Keratinocyte (primary cell): ENCODE measurements around the gene HCRTR2. TPM values are rescaled to one million over a fixed set of nuclear protein-coding genes. Genes with fewer than 3 reads are reported as not detected.

ENCODE experiments used
- DNase-seq: peaks from one replicate; pipeline ENCODE4 v3.0.0-alpha.2; 2011; ENCODE audit warnings: low read depth, missing footprints, low spot score
- FAIRE-seq: peaks from 2 replicates; lab custom pipeline; 2011; peaks lifted over from hg19 to GRCh38; lab: Jason Lieb, UNC
- H2AFZ ChIP-seq: 2 replicates; pipeline ENCODE4 v1.6.0; 2012; ENCODE audit warnings: low read length, control low read depth, inconsistent platforms; ENCODE audit not compliant: control insufficient read depth
- H3K27ac ChIP-seq: 2 replicates; pipeline ENCODE4 v1.5.1; 2011; ENCODE audit warnings: low read length; ENCODE audit not compliant: control insufficient read depth, insufficient read depth
- H3K27me3 ChIP-seq: 3 replicates; pipeline ENCODE4 v1.6.0; 2011; ENCODE audit warnings: low read length; ENCODE audit not compliant: control insufficient read depth, insufficient read depth; ENCODE audit errors: extremely low read depth
- H3K36me3 ChIP-seq, 2 experiments: 2 replicates in 1 of 2; 3 replicates in 1 of 2; pipeline ENCODE4 v1.5.1; 2011; ENCODE audit warnings: low read length in 2 of 2, mild to moderate bottlenecking in 1 of 2; ENCODE audit not compliant: control insufficient read depth in 2 of 2, insufficient read depth in 2 of 2; ENCODE audit errors: extremely low read depth in 1 of 2
- H3K4me1 ChIP-seq: 3 replicates; pipeline ENCODE4 v1.5.1; 2011; ENCODE audit warnings: low read length; ENCODE audit not compliant: control insufficient read depth, insufficient read depth; ENCODE audit errors: extremely low read depth
- H3K4me2 ChIP-seq: 3 replicates; pipeline ENCODE4 v1.6.0; 2011; ENCODE audit warnings: low read depth, low read length; ENCODE audit not compliant: control insufficient read depth, insufficient read depth; ENCODE audit errors: extremely low read depth
- H3K4me3 ChIP-seq, 3 experiments: fragments of 200-600 bp in 1 of 3; sonication (generic) in 1 of 3; 2 replicates in 2 of 3; 3 replicates in 1 of 3; pipeline ENCODE4 v1.5.1; 2011 to 2016; ENCODE audit warnings: low read length in 3 of 3, mild to moderate bottlenecking in 3 of 3, control low read depth in 2 of 3, inconsistent platforms in 1 of 3, low read depth in 1 of 3, mixed read lengths in 1 of 3, mixed run types in 1 of 3, moderate library complexity in 1 of 3; ENCODE audit not compliant: control insufficient read depth in 2 of 3, insufficient read depth in 2 of 3; ENCODE audit errors: extremely low read depth in 1 of 3
- H3K79me2 ChIP-seq: 2 replicates; pipeline ENCODE4 v1.6.0; 2012; ENCODE audit warnings: low read length; ENCODE audit not compliant: control insufficient read depth, insufficient read depth
- H3K9ac ChIP-seq: 3 replicates; pipeline ENCODE4 v1.6.0; 2011; ENCODE audit warnings: low read length; ENCODE audit not compliant: control insufficient read depth, insufficient read depth; ENCODE audit errors: extremely low read depth
- H3K9me1 ChIP-seq: 3 replicates; pipeline ENCODE4 v1.6.0; 2011; ENCODE audit warnings: low read length; ENCODE audit not compliant: control insufficient read depth, insufficient read depth; ENCODE audit errors: extremely low read depth
- H3K9me3 ChIP-seq: 2 replicates; pipeline ENCODE4 v1.5.1; 2012; ENCODE audit warnings: low read depth, low read length; ENCODE audit not compliant: control insufficient read depth
- H4K20me1 ChIP-seq: 3 replicates; pipeline ENCODE4 v1.6.0; 2011; ENCODE audit warnings: low read length; ENCODE audit not compliant: control insufficient read depth, insufficient read depth; ENCODE audit errors: extremely low read depth
- CTCF ChIP-seq, 3 experiments: IDR thresholded peaks in 1 of 3; conservative IDR thresholded peaks in 1 of 3; optimal IDR thresholded peaks in 1 of 3; 2 replicates in 2 of 3; 3 replicates in 1 of 3; pipeline versions ENCODE3 to v1.5.1; 2011; ENCODE audit warnings: low read length in 3 of 3, mild to moderate bottlenecking in 3 of 3, moderate library complexity in 2 of 3, control low read depth in 1 of 3, inconsistent platforms in 1 of 3; ENCODE audit not compliant: insufficient read depth in 2 of 3; ENCODE audit errors: extremely low read depth in 1 of 3
- EZH2 ChIP-seq: IDR thresholded peaks from one replicate; pipeline ENCODE4 v1.6.1; 2012; ENCODE audit warnings: inconsistent platforms, mild to moderate bottlenecking, low read length, moderate library complexity
- dilution Hi-C: fragments of 300-500 bp; cut with MboI; formaldehyde crosslinking; loops from one replicate; pipeline ENCODE4 v1.7.0; 2020; ENCODE audit warnings: low sequenced_read_pairs; ENCODE audit not compliant: extremely low pct_ligation_motif_present
- polyA plus RNA-seq, 5 experiments: library from polyadenylated mRNA; depleted of rRNA in 3 of 5; stranded (reverse) in 3 of 5; stranded (forward) in 1 of 5; unstranded in 1 of 5; fragments of >200 nt; gene quantifications; 1 replicate in 1 of 5; 2 replicates in 3 of 5; 3 replicates in 1 of 5; pipeline versions ENCODE4 v1.2.1 to v1.2.3, GENCODE V29; 2011 to 2012; ENCODE audit warnings: missing spikeins in 2 of 5, low read depth in 1 of 5, low replicate concordance in 1 of 5

HCRTR2 gene
- polyA plus RNA-seq, 1 donor (not counting 4 experiments of a cell fraction or from before 2014, with no cell fraction given) = not detected

- H3K27ac ChIP-seq = no peak overlapping the region
- no peaks in the 10 kb centered on the region for H3K27me3 ChIP-seq
- no peak overlapping the region for H3K4me3 ChIP-seq
- dilution Hi-C loops = no loop called here
- no peaks in the 10 kb centered on the region for H3K4me1 ChIP-seq
- no peak overlapping the region for H3K9ac ChIP-seq
- no peaks in the 10 kb centered on the region for H3K79me2 ChIP-seq
- no peak for TF ChIP-seq EZH2
- no peak for TF ChIP-seq CTCF (optimal IDR thresholded peaks at IDR 0.05 in 1 of 3, IDR thresholded peaks at IDR 0.05 in 1 of 3, conservative IDR thresholded peaks at IDR 0.05 in 1 of 3; ENCODE audit: extremely low read depth in 1 of 3, insufficient read depth in 2 of 3, low read length in 3 of 3)
- no peak overlapping the region for H2AFZ ChIP-seq
- DNase-seq = no peak
- no peaks in the 10 kb centered on the region for H3K36me3 ChIP-seq
- no peak for FAIRE-seq
- H3K4me2 ChIP-seq = no peak overlapping the region
- H3K9me1 ChIP-seq = no peaks in the 10 kb centered on the region
- no peaks in the 10 kb centered on the region for H4K20me1 ChIP-seq
- no peaks in the 10 kb centered on the region for H3K9me3 ChIP-seq
Measured at GRCh38 chr6:55255113-55255512, 80.8 kb downstream of the HCRTR2 start.

- Histone ChIP-seq H3K27me3 (no peaks in the 10 kb centered on the region), H2AFZ (no peak overlapping the region), H3K4me1 (no peaks in the 10 kb centered on the region), H3K4me2 (no peak overlapping the region), H3K36me3 (no peaks in the 10 kb centered on the region), H3K4me3 (no peak overlapping the region), H3K9ac (no peak overlapping the region), H3K9me3 (no peaks in the 10 kb centered on the region), H3K27ac (no peak overlapping the region), H3K9me1 (no peaks in the 10 kb centered on the region), H4K20me1 (no peaks in the 10 kb centered on the region), H3K79me2 (no peaks in the 10 kb centered on the region)
- FAIRE-seq (no peak), DNase-seq (no peak)
- no peak for TF ChIP-seq EZH2
- TF ChIP-seq CTCF (optimal IDR thresholded peaks at IDR 0.05 in 1 of 3, IDR thresholded peaks at IDR 0.05 in 1 of 3, conservative IDR thresholded peaks at IDR 0.05 in 1 of 3; ENCODE audit: extremely low read depth in 1 of 3, insufficient read depth in 2 of 3, low read length in 3 of 3) = no peak
- dilution Hi-C loops = no loop called here
Measured at GRCh38 chr6:55260181-55260580, 85.9 kb downstream of the HCRTR2 start.
